SK-N-SH treated with all-trans-retinoic acid at 6 μM for 48 hours (cell line): ENCODE measurements around the gene HELZ2.

Experiments used
- ATAC-seq: fragments of 200-7000 bp; cut with Tn5 transposase; 3 replicates; pipeline ENCODE4 v1.9.1; 2020; ENCODE audit warnings: mild to moderate bottlenecking, moderate library complexity
- ARNTL ChIP-seq: fragments of 450-650 bp; formaldehyde crosslinking; IDR thresholded peaks from 2 replicates; pipeline ENCODE4 v1.5.0; 2020; ENCODE audit warnings: low read depth, mild to moderate bottlenecking, moderate library complexity, borderline replicate concordance
- BACH2 ChIP-seq: fragments of 250-450 bp; sonication (Bioruptor Pico); IDR thresholded peaks from 2 replicates; pipeline ENCODE4 v1.9.0; 2021; ENCODE audit warnings: mild to moderate bottlenecking, borderline replicate concordance
- CSDC2 ChIP-seq: fragments of 250-450 bp; sonication (Bioruptor Pico); IDR thresholded peaks from 2 replicates; pipeline ENCODE4 v1.5.0; 2020; ENCODE audit warnings: mild to moderate bottlenecking, moderate library complexity
- ESRRG ChIP-seq: fragments of 250-450 bp; sonication (Bioruptor Pico); IDR thresholded peaks from 2 replicates; pipeline ENCODE4 v1.6.1; 2021; ENCODE audit warnings: mild to moderate bottlenecking
- GLIS3 ChIP-seq: fragments of 250-450 bp; sonication (Bioruptor Pico); IDR thresholded peaks from 2 replicates; pipeline ENCODE4 v1.5.0; 2020; ENCODE audit warnings: mild to moderate bottlenecking, moderate library complexity
- ISL1 ChIP-seq: fragments of 250-450 bp; sonication (Bioruptor Pico); IDR thresholded peaks from 2 replicates; pipeline ENCODE4 v2.1.2; 2022; ENCODE audit warnings: mild to moderate bottlenecking, moderate library complexity
- OSR1 ChIP-seq: fragments of 250-450 bp; sonication (Bioruptor Pico); IDR thresholded peaks from 2 replicates; pipeline ENCODE4 v1.8.0; 2022; ENCODE audit warnings: moderate library complexity, mild to moderate bottlenecking, inconsistent platforms
- PPARA ChIP-seq: fragments of 250-450 bp; sonication (Bioruptor Pico); IDR thresholded peaks from 2 replicates; pipeline ENCODE4 v1.5.0; 2020; ENCODE audit warnings: mild to moderate bottlenecking, borderline replicate concordance
- SNAI2 ChIP-seq: fragments of 250-450 bp; sonication (Bioruptor Pico); IDR thresholded peaks from 2 replicates; pipeline ENCODE4 v1.5.0; 2020; ENCODE audit warnings: mild to moderate bottlenecking, moderate library complexity
- TCF4 ChIP-seq: fragments of 250-450 bp; sonication (Bioruptor Pico); IDR thresholded peaks from 2 replicates; pipeline ENCODE4 v1.8.0; 2021; ENCODE audit warnings: mild to moderate bottlenecking, moderate library complexity, borderline replicate concordance
- TOX ChIP-seq: fragments of 250-450 bp; sonication (Bioruptor Pico); IDR thresholded peaks from 2 replicates; pipeline ENCODE4 v1.8.0; 2021; ENCODE audit warnings: mild to moderate bottlenecking, moderate library complexity, borderline replicate concordance
- ZC3H10 ChIP-seq: fragments of 250-450 bp; sonication (Bioruptor Pico); IDR thresholded peaks from 2 replicates; pipeline ENCODE4 v1.5.1; 2021; ENCODE audit warnings: mild to moderate bottlenecking, moderate library complexity
- ZFP3 ChIP-seq: fragments of 250-450 bp; sonication (Bioruptor Pico); IDR thresholded peaks from 2 replicates; pipeline ENCODE4 v1.5.0; 2020; ENCODE audit warnings: mild to moderate bottlenecking, moderate library complexity
- ZFP30 ChIP-seq: fragments of 450-650 bp; formaldehyde crosslinking; IDR thresholded peaks from 2 replicates; pipeline ENCODE4 v1.5.0; 2022; ENCODE audit warnings: mild to moderate bottlenecking, moderate library complexity
- ZNF565 ChIP-seq: fragments of 450-650 bp; formaldehyde crosslinking; conservative IDR thresholded peaks from 2 replicates; pipeline ENCODE4 v1.5.0; 2020; ENCODE audit warnings: low read depth, mild to moderate bottlenecking, moderate library complexity
- ZNF70 ChIP-seq: fragments of 450-650 bp; formaldehyde crosslinking; IDR thresholded peaks from 2 replicates; pipeline ENCODE4 v1.5.0; 2020; ENCODE audit warnings: mild to moderate bottlenecking, moderate library complexity
- ZNF8 ChIP-seq: fragments of 450-650 bp; formaldehyde crosslinking; IDR thresholded peaks from 2 replicates; pipeline ENCODE4 v1.5.0; 2020; ENCODE audit warnings: mild to moderate bottlenecking, moderate library complexity
- TF ChIP-seq, protein P1 (sequence below): fragments of 250-450 bp; sonication (Bioruptor Pico); IDR thresholded peaks from 2 replicates; pipeline ENCODE4 v1.5.1; 2020; ENCODE audit warnings: low read depth, mild to moderate bottlenecking, moderate library complexity
- TF ChIP-seq, protein P2 (sequence below): fragments of 250-450 bp; sonication (Bioruptor Pico); IDR thresholded peaks from 2 replicates; pipeline ENCODE4 v1.5.0; 2020; ENCODE audit warnings: mild to moderate bottlenecking, moderate library complexity
- TF ChIP-seq, protein P3 (sequence below): fragments of 250-450 bp; sonication (Bioruptor Pico); IDR thresholded peaks from 2 replicates; pipeline ENCODE4 v1.5.1; 2021; ENCODE audit warnings: mild to moderate bottlenecking, moderate library complexity
- TF ChIP-seq, protein P4 (sequence below): fragments of 250-450 bp; sonication (Bioruptor Pico); IDR thresholded peaks from 2 replicates; pipeline ENCODE4 v1.8.0; 2021; ENCODE audit warnings: low read depth, mild to moderate bottlenecking, moderate library complexity, borderline replicate concordance

HELZ2 gene

DNA sequence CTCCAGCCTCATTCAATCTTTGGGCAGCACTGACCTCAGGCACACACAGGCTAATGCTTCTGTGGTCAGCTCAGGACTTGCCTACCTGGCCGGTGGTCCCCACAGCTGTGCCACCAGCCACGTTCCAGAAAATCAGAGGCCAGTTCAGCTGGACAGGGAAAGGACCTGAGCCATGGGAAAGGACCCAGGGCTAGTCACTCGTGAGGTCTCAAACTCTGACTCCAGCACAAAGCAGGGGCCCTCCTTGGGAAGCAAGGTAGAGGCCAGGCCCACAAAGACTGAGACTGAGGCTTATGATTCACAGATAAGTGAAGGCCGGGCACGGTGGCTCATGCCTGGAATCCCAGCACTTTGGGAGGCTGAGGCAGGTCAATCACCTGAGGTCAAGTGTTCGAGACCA lies 22.4 kb upstream of the HELZ2 start:
- TF ChIP-seq TCF4 (CRISPR knock-in tag), result no peak
- no peak for TF ChIP-seq ESRRG
- no peak for TF ChIP-seq ZFP3 (CRISPR knock-in tag)
- no peak for TF ChIP-seq ZC3H10
- no peak for TF ChIP-seq ZNF70
- TF ChIP-seq ZNF8, result no peak
- no peak for TF ChIP-seq PPARA (CRISPR knock-in tag)
- TF ChIP-seq CSDC2 (CRISPR knock-in tag), result no peak
- TF ChIP-seq, protein P1, sequence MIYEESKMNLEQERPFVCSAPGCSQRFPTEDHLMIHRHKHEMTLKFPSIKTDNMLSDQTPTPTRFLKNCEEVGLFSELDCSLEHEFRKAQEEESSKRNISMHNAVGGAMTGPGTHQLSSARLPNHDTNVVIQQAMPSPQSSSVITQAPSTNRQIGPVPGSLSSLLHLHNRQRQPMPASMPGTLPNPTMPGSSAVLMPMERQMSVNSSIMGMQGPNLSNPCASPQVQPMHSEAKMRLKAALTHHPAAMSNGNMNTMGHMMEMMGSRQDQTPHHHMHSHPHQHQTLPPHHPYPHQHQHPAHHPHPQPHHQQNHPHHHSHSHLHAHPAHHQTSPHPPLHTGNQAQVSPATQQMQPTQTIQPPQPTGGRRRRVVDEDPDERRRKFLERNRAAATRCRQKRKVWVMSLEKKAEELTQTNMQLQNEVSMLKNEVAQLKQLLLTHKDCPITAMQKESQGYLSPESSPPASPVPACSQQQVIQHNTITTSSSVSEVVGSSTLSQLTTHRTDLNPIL (CRISPR knock-in tag), result no peak
- TF ChIP-seq, protein P2, sequence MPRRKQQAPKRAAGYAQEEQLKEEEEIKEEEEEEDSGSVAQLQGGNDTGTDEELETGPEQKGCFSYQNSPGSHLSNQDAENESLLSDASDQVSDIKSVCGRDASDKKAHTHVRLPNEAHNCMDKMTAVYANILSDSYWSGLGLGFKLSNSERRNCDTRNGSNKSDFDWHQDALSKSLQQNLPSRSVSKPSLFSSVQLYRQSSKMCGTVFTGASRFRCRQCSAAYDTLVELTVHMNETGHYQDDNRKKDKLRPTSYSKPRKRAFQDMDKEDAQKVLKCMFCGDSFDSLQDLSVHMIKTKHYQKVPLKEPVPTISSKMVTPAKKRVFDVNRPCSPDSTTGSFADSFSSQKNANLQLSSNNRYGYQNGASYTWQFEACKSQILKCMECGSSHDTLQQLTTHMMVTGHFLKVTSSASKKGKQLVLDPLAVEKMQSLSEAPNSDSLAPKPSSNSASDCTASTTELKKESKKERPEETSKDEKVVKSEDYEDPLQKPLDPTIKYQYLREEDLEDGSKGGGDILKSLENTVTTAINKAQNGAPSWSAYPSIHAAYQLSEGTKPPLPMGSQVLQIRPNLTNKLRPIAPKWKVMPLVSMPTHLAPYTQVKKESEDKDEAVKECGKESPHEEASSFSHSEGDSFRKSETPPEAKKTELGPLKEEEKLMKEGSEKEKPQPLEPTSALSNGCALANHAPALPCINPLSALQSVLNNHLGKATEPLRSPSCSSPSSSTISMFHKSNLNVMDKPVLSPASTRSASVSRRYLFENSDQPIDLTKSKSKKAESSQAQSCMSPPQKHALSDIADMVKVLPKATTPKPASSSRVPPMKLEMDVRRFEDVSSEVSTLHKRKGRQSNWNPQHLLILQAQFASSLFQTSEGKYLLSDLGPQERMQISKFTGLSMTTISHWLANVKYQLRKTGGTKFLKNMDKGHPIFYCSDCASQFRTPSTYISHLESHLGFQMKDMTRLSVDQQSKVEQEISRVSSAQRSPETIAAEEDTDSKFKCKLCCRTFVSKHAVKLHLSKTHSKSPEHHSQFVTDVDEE, result no peak
- TF ChIP-seq GLIS3, result no peak
- TF ChIP-seq ZNF565, result no peak
- TF ChIP-seq, protein P3, sequence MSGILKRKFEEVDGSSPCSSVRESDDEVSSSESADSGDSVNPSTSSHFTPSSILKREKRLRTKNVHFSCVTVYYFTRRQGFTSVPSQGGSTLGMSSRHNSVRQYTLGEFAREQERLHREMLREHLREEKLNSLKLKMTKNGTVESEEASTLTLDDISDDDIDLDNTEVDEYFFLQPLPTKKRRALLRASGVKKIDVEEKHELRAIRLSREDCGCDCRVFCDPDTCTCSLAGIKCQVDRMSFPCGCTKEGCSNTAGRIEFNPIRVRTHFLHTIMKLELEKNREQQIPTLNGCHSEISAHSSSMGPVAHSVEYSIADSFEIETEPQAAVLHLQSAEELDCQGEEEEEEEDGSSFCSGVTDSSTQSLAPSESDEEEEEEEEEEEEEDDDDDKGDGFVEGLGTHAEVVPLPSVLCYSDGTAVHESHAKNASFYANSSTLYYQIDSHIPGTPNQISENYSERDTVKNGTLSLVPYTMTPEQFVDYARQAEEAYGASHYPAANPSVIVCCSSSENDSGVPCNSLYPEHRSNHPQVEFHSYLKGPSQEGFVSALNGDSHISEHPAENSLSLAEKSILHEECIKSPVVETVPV (CRISPR knock-in tag), result no peak
- TF ChIP-seq OSR1 (CRISPR knock-in tag), result no peak
- no peak for TF ChIP-seq BACH2
- no peak for TF ChIP-seq TOX (CRISPR knock-in tag)
- no peak for TF ChIP-seq SNAI2 (CRISPR knock-in tag)
- TF ChIP-seq ISL1 (CRISPR knock-in tag), result no peak
- TF ChIP-seq ZFP30 (CRISPR knock-in tag), result no peak
- TF ChIP-seq ARNTL (CRISPR knock-in tag), result no peak
- ATAC-seq, result no peak

DNA sequence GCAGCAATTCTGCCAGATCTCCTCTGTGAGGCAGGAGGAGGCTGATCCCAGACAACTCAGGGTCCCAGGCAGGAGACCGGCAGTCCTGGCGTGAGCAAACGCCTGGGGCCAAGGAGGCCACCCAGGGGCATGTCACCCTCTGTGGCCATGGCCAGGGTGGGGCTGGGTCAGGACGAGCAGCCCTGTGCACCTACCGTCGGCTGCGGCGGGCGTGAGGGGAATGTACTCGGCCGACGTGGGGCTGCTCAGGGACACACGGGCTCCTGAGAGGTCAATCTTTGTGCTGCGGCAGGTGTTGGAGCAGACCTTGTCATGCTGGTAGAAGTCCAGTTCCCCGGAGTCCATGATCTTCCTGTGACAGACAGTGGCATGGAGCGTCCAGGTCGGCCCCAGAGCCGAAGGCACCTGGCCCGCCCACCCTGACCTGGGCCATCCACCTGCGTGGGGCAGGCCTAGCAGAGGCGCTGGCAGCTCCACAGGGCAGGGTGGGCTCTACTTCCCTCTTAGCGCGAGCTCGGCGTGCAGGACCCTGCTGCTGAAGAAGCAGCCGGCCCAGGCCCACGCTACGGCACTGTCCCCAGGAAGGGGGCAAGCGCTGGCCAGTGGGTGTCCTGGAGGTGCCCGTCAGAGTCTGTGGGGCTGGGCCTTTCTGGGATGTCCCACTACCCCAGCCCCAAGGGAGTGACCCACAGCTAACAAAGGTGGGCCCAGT lies 21.5 kb upstream of the HELZ2 start:
- TF ChIP-seq ZFP30 (CRISPR knock-in tag) (no peak), TCF4 (CRISPR knock-in tag) (no peak), ARNTL (CRISPR knock-in tag) (no peak), TOX (CRISPR knock-in tag) (no peak), ESRRG (no peak), ZNF8 (no peak)
- TF ChIP-seq, protein P1 (CRISPR knock-in tag), result no peak
- TF ChIP-seq, protein P4, sequence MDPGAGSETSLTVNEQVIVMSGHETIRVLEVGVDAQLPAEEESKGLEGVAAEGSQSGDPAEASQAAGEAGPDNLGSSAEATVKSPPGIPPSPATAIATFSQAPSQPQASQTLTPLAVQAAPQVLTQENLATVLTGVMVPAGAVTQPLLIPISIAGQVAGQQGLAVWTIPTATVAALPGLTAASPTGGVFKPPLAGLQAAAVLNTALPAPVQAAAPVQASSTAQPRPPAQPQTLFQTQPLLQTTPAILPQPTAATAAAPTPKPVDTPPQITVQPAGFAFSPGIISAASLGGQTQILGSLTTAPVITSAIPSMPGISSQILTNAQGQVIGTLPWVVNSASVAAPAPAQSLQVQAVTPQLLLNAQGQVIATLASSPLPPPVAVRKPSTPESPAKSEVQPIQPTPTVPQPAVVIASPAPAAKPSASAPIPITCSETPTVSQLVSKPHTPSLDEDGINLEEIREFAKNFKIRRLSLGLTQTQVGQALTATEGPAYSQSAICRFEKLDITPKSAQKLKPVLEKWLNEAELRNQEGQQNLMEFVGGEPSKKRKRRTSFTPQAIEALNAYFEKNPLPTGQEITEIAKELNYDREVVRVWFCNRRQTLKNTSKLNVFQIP (CRISPR knock-in tag), result no peak
- ATAC-seq, result no peak

DNA sequence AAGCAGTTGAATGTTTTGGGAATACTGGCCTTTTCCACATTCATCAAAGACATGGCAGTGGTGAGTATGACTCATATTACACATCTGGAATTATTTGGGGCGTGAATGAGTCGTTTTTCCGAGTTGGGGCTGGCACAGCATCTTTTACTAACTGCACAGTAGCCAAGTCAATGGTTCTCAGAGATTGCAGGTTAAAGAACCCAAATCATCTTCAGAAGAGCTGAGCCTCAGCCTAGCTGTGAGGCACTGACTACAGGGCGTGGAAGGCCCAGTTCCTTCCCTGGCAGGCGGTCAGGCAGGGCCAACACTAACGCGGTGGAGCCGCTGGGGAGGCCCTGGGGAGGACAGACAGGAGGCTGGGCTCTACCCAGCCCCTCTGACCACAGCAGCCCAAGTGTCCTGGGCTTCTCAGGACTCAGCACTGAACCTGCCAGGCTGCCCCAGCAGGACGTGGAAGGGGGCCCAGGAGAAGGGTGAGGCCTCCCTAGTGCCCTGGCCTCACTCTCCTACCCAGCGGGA lies 20.1 kb upstream of the HELZ2 start:
- TF ChIP-seq ISL1 (CRISPR knock-in tag) (no peak), BACH2 (no peak), OSR1 (CRISPR knock-in tag) (no peak), TOX (CRISPR knock-in tag) (no peak), ZC3H10 (no peak), ESRRG (no peak), PPARA (CRISPR knock-in tag) (no peak), CSDC2 (CRISPR knock-in tag) (no peak), SNAI2 (CRISPR knock-in tag) (no peak)
- TF ChIP-seq, protein P3 (CRISPR knock-in tag), result no peak
- TF ChIP-seq, protein P1 (CRISPR knock-in tag), result no peak
- no peak; the same call in 2 of the 3 replicates for ATAC-seq
